ENCODE results near the gene STX16.

STX16 gene

DNA sequence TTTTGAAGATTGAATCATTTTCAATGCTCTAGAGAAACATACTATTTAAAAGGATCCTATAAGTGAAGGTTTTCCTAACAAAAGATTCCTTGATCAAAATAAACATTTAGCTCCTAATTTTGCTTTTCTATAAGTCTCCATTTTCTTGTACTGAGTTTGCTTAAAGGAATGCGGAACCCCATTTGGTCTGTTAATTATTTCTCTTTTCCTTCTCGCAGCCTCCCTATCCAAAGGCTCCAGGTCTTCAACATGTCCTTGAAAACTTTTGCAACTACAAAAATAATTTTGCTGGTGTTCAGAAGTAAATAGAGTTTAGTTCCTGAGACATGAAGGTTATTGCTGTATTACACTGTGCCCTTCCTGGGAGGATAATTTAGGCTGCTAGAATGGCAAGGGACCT is 33.2 kb downstream of the STX16 start:
- H3K9me2 ChIP-seq (ENCODE audit: low read depth, low read length) = no peaks in the 10 kb centered on the region
- peaks cover 10% of the 10 kb centered on the region for H3K36me3 ChIP-seq (ENCODE audit: insufficient read depth, low read length)
- H3K4me2 ChIP-seq (ENCODE audit: low read length) = no peak overlapping the region
- no peak overlapping the region for H2AFZ ChIP-seq (ENCODE audit: low read length)
- H3K4me1 ChIP-seq (ENCODE audit: insufficient read depth, low read length, severe bottlenecking) = no peaks in the 10 kb centered on the region
- no peaks in the 10 kb centered on the region for H4K20me1 ChIP-seq (ENCODE audit: insufficient read depth, low read length)
- H3K9ac ChIP-seq (ENCODE audit: low read length) = no peak overlapping the region
- TF ChIP-seq EZH2 (IDR thresholded peaks at IDR 0.05; ENCODE audit: borderline replicate concordance, low read length) = no peak
- no peak for TF ChIP-seq CTCF (IDR thresholded peaks at IDR 0.05; ENCODE audit: low read length)
- no peak overlapping the region for H3K27ac ChIP-seq (ENCODE audit: low read depth, low read length, poor library complexity, severe bottlenecking)
- H3K9me3 ChIP-seq (ENCODE audit: low read length) = no peaks in the 10 kb centered on the region
- no peak overlapping the region for H3K4me3 ChIP-seq (ENCODE audit: low read depth, low read length, poor library complexity, severe bottlenecking)
- no peaks in the 10 kb centered on the region for H3K79me2 ChIP-seq (ENCODE audit: insufficient read depth, low read length)
- no peaks in the 10 kb centered on the region for H3K27me3 ChIP-seq (ENCODE audit: insufficient read depth, low read length)
- no peaks in the 10 kb centered on the region for H3F3A ChIP-seq (ENCODE audit: insufficient read depth, low read length)

GRCh38 chr20:58685988-58686387 is 34.9 kb downstream of the STX16 start:
- no peaks in the 10 kb centered on the region for H4K20me1 ChIP-seq (ENCODE audit: insufficient read depth, low read length)
- no peak overlapping the region for H3K27ac ChIP-seq (ENCODE audit: low read depth, low read length, poor library complexity, severe bottlenecking)
- H3K79me2 ChIP-seq (ENCODE audit: insufficient read depth, low read length) = no peaks in the 10 kb centered on the region
- H2AFZ ChIP-seq (ENCODE audit: low read length) = no peak overlapping the region
- TF ChIP-seq CTCF (IDR thresholded peaks at IDR 0.05; ENCODE audit: low read length) (no peak), EZH2 (IDR thresholded peaks at IDR 0.05; ENCODE audit: borderline replicate concordance, low read length) (no peak)
- no peak overlapping the region for H3K4me3 ChIP-seq (ENCODE audit: low read depth, low read length, poor library complexity, severe bottlenecking)
- H3K9me3 ChIP-seq (ENCODE audit: low read length) = no peaks in the 10 kb centered on the region
- H3K4me2 ChIP-seq (ENCODE audit: low read length) = no peak overlapping the region
- H3K9me2 ChIP-seq (ENCODE audit: low read depth, low read length) = no peaks in the 10 kb centered on the region
- peaks cover 6% of the 10 kb centered on the region; the same call in 1 of the 2 replicates for H3F3A ChIP-seq (ENCODE audit: insufficient read depth, low read length)
- no peaks in the 10 kb centered on the region for H3K36me3 ChIP-seq (ENCODE audit: insufficient read depth, low read length)
- no peak overlapping the region for H3K9ac ChIP-seq (ENCODE audit: low read length)
- H3K4me1 ChIP-seq (ENCODE audit: insufficient read depth, low read length, severe bottlenecking) = no peaks in the 10 kb centered on the region
- H3K27me3 ChIP-seq (ENCODE audit: insufficient read depth, low read length) = no peaks in the 10 kb centered on the region

DNA sequence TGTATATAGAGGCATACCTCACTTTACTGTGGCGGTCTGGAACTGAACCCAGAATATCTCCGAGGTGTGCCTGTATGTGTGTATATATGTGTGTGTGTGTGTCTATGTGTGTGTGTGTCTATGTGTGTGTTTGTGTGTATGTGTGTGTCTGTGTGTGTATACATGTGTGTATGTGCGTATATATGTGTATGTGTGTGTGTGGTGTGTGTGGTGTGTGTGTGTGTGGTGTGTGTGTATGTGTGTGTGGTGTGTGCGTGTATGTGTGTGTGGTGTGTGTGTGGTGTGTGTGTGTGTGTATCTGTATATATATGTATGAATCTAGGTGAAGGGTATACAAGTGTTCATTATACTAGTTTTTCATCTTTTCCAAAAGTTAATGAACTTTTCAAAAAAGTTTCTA is 37.3 kb downstream of the STX16 start:
- no peak overlapping the region for H3K9ac ChIP-seq (ENCODE audit: low read length)
- no peaks in the 10 kb centered on the region for H3K27me3 ChIP-seq (ENCODE audit: insufficient read depth, low read length)
- H3K79me2 ChIP-seq (ENCODE audit: insufficient read depth, low read length) = no peaks in the 10 kb centered on the region
- no peaks in the 10 kb centered on the region for H3K9me2 ChIP-seq (ENCODE audit: low read depth, low read length)
- H3F3A ChIP-seq (ENCODE audit: insufficient read depth, low read length) = peaks cover 7% of the 10 kb centered on the region; the same call in 1 of the 2 replicates
- TF ChIP-seq CTCF (IDR thresholded peaks at IDR 0.05; ENCODE audit: low read length) = no peak
- no peak for TF ChIP-seq EZH2 (IDR thresholded peaks at IDR 0.05; ENCODE audit: borderline replicate concordance, low read length)
- no peak overlapping the region for H2AFZ ChIP-seq (ENCODE audit: low read length)
- H3K4me3 ChIP-seq (ENCODE audit: low read depth, low read length, poor library complexity, severe bottlenecking) = no peak overlapping the region
- no peak overlapping the region for H3K4me2 ChIP-seq (ENCODE audit: low read length)
- no peaks in the 10 kb centered on the region for H4K20me1 ChIP-seq (ENCODE audit: insufficient read depth, low read length)
- H3K36me3 ChIP-seq (ENCODE audit: insufficient read depth, low read length) = no peaks in the 10 kb centered on the region
- H3K4me1 ChIP-seq (ENCODE audit: insufficient read depth, low read length, severe bottlenecking) = peaks cover 10% of the 10 kb centered on the region
- no peaks in the 10 kb centered on the region for H3K9me3 ChIP-seq (ENCODE audit: low read length)
- H3K27ac ChIP-seq (ENCODE audit: low read depth, low read length, poor library complexity, severe bottlenecking) = no peak overlapping the region
